HG03196 (cell line): ENCODE data around the gene CCSER2.
A peak's percentile ranks its signal among the peaks of the same experiment; 100 is the strongest.

Source experiments
- ATAC-seq: cut with Tn5 transposase; IDR thresholded peaks from one replicate; pipeline ENCODE4 v1.9.1; 2021; ENCODE audit not compliant: unreplicated experiment

The CCSER2 gene

GRCh38 chr10:84541289-84541637, 212.9 kb downstream of the CCSER2 start:
- no peak for ATAC-seq

GRCh38 chr10:84542522-84543490, 214.4 kb downstream of the CCSER2 start:
- ATAC-seq: no peak

DNA sequence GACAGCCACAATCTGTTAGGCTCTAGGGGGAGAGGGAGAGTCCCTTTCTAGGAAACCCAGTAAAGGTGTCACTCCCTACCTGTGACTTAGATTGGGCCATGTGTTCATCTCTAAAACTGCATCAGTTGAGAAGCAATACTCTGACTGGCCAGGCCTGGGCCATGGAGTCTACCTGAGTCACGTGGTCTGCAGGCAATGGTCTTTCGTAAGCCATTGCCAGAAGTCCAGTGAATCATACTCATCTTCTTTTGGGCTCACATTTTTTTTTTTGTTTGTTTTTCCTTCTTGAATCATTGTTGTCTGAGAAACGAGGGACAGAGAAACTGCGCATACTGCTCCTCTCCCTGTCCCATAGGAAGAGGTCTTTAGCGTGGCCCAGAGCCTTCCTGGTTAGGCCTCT, 215.6 kb downstream of the CCSER2 start:
- ATAC-seq: no peak

- ATAC-seq: no peak
Observed at GRCh38 chr10:84545651-84546050, 217.3 kb downstream of the CCSER2 start.

DNA sequence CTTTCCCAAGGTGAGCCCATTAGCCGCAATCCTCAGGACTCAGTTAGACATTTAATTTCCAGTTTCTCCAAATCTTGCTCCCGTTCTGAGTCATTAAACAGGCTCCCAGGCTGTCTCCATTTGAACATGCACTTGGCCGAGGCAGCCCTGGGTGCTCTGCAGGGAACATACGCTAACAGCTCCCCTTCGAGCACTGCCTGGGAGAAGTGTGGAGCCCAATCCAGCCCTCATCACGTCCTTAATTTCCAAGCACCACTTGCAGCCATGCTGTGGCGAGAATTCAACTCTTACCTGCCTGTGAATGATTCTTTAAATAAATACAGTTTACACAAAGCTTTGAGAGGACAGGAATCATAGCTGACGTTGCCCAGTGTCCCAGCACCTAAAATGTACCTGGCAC, 218.2 kb downstream of the CCSER2 start:
- no peak for ATAC-seq

DNA sequence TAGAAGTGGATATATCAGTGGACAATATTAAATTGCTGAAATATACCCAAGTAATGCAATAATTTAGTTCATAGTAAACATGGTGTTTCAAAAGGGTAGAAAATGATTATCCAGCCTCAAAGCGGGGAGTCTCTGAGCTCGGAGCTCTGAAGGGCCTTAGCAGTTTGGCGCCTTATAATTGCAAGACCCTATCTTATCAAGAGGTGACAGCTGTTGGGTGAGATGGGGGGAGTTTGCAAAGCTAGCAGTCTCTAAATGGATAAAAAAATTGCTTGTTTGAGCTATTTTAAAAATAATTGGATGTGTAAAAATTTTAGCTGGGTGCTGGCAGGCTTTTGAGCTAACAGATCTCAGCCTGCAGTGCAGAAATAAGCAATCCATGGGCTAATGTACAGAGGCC, 219.2 kb downstream of the CCSER2 start:
- ATAC-seq: no peak

DNA sequence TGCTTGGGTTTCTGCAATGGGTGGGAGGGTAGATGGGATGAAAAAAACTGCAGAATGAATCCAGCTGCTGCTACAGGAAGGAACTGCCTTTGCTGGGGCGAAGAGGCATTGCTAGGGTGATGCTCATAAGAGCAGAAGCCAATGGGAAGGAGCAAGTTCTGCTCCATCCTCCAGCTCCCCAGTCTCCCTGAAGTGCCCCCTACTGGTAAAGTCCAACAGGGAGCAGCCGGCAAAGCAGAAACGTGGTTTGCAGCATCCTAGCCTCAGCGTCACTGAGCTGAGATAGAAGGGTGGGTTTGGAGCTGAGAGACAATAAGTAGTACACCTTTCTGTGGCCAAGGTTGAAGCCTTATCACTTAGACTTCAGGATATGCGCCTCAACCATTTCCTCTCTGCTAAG, 220.5 kb downstream of the CCSER2 start:
- no peak for ATAC-seq

GRCh38 chr10:84549368-84550165, 221.2 kb downstream of the CCSER2 start:
- ATAC-seq: no peak

DNA sequence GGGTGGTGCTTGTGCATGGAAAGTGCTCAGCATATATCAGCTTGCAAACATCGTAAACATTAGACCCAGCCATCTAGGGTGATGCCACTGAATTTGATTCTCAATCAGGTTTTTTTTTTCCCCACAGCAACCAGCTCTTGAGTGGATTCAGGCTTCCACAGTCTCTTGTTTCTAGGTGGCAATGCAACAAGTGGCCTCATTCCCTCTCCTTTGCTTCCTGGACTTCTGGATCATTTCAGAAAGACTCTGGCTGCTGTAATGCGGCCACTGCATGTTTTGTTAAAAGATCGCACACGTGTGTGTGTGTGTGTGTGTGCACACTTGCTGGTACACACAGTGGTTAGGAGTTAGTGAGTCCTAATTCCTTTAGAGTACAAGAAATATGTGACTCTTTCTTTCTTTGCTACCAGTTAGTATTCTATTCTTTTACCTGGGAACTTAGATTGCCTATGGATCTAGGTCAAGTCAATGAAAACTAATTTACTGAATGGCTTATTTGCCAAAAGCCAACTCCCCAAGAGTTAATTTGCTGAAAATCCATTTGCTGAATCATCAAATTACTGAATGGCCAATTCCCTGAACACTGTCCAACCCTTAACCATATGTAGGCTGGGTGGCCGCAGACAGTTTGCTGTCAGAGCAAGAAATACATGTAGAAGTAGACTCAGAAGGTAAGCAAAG, 222.5 kb downstream of the CCSER2 start:
- no peak for ATAC-seq

DNA sequence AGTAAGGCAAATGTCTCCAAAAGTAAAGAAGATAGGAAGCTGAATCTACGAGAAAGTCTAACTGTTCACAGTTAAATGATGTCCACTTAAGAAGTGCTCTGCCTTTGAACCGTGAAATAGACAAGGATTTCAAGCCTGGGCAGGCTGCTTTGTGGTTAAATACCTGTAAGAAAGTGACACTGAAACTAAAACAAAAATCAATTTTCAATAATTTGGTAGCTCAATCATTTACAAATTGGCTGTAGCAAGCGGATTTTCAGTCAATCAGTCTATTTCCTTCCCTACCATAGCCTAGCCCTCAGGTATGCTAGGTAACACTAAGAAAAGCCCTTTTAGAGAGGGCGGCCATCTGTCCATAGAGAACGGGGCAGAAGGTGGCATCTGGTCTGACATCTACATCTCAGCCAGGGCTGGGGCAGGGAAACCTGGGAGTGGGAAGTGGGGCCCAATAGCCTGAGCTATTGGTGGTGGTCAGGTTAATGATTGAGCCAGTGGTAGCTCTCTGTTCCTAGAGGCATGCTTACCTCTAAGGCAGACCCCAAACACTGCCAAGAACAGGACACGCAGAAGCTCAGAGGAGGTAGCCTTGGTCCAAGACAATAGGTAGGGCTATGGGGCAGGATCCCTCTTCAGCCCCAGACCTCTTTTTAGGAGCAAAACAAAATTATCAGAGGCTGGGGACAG, 223.2 kb downstream of the CCSER2 start:
- ATAC-seq: peak; percentile 69

DNA sequence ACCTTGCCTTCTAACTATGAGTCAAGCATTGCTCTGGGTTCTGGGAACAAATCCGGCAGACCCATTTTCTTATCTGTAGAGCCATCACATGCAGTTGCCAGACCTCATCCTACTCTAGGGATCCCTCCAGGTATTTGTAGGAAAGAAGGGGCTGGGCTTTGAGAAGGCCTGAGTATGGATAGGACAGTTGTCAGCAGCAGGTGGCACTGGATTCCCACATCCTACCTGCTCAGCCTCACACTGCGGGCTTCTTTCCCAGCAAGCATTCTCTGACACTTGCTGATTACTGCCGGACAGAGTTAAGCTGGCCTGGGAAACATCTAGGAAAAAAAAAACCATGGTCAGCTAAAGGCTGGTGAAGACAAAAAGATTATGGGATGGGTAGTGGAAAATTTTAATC, 224.1 kb downstream of the CCSER2 start:
- ATAC-seq: no peak

DNA sequence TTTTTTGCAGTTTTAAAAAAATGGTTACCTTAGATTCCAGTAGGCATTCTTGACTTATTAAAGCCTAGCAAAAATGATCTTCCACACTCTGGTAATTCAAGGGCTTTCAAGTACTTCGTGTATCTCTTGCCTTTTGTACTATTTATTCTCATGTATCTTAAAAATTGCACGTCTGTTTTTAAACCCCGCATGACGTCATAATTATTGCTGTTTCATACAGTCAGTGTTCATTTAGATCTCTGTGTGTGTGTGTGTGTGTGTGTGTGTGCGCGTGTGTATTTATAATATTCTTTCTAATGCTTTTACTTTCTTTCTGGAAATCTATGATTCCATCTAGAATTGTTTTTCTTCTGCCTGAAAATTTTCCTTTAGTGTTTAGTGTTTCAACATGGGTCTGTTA, 234.2 kb downstream of the CCSER2 start:
- no peak for ATAC-seq

- ATAC-seq: peak; percentile 88
Observed at GRCh38 chr10:84563355-84563754, 235.0 kb downstream of the CCSER2 start.

GRCh38 chr10:84563868-84564267, 235.5 kb downstream of the CCSER2 start:
- ATAC-seq: peak; percentile 53

- ATAC-seq: no peak
Observed at GRCh38 chr10:84565881-84566582, 237.6 kb downstream of the CCSER2 start.

DNA sequence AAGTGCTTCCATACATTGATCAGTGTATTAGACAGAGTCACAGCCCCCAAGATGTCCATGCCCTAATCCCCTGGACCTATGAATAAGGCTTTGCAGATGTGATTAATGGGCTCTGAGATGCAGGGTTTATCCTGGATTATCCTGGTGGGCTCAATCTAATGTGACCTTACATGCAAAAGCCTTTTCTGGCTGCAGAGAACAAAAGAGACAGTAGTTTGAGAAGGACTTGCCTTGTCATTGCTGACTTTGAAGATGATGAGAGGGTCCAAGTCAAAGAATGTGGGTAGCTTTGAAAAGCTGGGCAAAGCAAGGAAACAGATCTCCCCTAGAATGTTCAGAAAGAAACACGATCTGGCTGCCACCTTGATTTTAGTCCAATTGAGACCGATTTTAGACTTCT, 238.7 kb downstream of the CCSER2 start:
- ATAC-seq: no peak
